CD4-positive, alpha-beta T cell treated with Interleukin-4 for 4 hours (primary cell): ENCODE results near the gene RNFT1.
A peak's percentile ranks its signal among the peaks of the same experiment; 100 is the strongest.
"Not testable (repeated sequence)": the region's sequence is repeated elsewhere in the genome, so short reads cannot be mapped to it uniquely, and the experiment has no call there.

Source experiments
- DNase-seq: peaks from one replicate; pipeline ENCODE4 v3.0.0-alpha.2; 2020

Gene RNFT1

DNA sequence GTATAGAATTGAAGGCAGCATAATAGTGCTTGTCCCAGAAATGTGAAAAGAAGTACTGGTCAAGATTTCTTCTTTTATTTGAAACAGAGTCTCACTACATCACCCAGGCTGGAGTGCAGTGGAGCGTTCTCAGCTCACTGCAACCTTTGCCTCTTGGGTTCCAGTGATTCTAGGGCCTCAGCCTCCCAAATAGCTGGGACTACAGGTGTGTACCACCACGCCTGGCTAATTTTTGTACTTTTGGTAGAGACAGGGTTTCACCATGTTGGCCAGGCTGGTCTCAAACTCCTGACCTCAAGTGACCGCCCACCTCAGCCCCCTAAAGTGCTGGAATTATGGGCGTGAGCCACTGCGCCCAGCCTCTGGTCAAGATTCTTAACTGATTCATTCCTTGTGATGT, 43.9 kb downstream of the RNFT1 start:
- DNase-seq: not testable (repeated sequence)

DNA sequence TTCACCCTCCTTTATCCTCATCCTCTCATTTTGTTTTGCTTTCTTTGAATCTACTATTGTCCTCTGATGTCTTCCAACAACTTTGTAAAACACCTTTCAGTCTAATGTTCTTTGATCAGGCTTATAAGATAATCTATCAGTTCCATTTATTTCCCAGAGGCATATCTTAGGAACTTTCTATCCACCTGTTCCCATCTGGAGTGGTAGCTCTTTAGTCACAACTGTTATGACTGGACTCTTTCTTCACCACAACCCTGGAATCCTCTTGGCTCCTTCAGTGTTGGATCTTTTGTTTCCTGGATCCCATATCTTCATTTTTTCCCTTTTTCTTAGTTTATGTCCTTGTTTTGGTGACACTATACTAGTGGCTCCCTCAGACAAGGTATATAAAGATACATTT, 48.1 kb downstream of the RNFT1 start:
- DNase-seq: no peak

DNA sequence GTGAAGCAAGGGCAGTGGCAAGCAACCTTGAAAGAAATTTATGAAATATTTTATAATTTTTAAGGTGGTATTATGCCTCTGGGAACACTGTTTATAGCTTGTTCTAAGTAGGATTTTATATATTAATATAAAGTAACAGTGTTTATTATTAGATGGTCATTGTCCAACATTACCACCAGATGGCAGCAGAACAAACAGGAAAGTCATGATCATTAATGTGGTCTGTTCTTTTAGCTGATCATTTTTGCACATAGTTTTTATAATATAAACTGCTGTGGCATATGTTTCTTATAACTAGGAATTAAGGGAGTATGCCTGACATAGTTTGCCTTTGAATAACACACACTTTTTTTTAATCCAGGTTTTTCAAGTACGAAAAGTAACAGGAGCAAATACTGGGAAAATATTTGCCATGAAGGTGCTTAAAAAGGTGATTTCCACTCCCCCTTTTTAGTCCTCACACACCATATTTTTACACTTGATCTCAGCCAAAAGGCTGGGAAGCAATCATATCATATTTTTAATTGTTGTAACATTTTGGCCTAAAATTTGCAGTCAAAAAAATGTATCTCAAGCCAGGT, 50.2 kb downstream of the RNFT1 start:
- peak; percentile 56 for DNase-seq

DNA sequence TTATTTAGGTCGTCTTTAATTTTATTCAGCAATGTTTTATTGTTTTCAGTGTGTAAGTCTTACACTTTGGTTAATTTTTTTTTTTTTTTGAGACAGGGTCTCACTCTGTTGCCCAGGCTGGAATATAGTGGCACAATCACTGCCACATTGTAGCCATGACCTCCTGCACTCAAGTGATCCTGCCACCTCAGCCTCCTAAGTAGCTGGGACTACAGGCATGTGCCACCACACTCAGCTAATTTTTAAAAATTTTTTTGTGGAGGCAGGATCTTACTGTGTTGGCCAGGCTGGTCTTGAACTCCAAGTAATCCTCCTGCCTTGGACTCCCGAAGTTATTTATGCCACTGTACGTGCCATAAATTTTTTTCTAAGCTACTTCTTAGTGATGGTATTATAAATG, 57.1 kb downstream of the RNFT1 start:
- no peak for DNase-seq

DNA sequence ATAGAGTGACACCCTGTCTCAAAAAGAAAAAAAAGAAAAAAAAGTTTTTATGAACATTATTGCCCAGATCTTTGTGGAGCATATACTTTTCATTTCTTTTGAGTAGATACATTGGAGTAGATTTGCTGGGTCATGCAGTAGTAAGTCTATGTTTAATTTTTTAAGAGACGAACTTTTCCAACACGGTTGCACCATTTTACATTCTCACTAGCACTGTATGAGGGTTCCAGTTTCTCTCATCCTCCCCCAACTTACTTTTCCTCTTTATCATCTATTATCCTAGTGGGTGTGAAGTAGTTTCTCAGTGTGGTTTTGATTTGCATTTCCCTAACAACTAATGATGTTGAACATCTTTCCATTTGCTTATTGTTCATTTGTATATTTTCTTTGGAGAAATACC, 61.1 kb downstream of the RNFT1 start:
- no peak for DNase-seq
